Right hindlimb (tissue), 1 donor: Measurements from ENCODE around the gene LMF2.
"Not testable (repeated sequence)": the region's sequence is repeated elsewhere in the genome, so short reads cannot be mapped to it uniquely, and the experiment has no call there.

Experiments used
- DNase-seq: peaks from one replicate; pipeline ENCODE4 v3.0.0-alpha.2; 2018

The LMF2 gene

DNA sequence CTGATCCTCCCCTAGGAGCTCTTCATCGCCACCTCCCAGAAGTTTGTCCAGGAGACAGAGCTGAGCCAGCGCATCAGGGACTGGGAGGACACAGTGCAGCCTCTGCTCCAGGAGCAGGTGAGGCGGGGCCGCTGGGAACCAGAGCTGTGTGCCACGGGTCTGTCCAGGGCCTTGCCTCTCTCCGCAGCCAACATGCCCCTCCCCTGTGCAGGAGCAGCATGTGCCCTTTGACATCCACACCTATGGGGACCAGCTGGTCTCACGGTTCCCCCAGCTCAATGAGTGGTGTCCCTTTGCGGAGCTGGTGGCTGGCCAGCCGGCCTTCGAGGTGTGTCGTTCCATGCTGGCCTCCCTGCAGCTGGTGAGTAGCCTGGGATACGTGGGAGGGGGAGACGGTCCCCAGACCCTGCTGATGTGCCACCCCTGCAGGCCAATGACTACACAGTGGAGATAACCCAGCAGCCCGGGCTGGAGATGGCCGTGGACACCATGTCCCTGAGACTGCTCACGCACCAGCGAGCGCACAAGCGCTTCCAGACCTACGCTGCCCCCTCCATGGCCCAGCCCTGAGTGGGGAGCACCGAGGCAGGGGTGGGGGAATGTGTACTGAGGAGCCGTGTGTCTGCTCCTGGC is 15.4 kb upstream of the LMF2 start:
- peak; percentile 21 for DNase-seq

DNA sequence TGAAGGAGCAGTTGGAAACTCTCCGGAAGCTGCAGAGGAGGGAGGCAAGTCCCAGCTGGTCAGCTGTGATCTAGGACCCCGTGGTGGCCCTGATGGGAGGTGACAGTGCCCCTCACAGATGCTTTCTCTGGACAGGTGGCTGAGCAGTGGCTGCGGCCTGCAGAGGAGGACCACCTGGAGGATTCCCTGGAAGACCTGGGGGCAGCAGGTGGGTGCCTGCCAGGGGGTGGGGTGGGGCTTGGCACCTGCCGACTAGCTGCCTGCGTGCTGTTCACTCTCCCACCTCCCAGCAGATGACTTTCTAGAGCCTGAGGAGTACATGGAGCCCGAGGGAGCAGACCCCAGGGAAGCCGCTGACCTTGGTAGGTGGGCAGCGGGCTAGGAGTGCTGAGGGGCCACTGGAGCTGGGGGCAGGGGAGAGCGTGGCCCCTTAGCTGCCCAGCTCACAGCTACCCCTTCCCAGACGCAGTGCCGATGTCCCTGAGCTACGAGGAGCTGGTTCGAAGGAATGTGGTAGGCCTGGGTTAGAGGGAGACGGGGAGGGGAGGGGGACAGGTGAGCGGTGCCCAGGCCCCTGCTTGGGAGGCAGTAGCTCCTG is 14.8 kb upstream of the LMF2 start:
- DNase-seq = peak; percentile 25

DNA sequence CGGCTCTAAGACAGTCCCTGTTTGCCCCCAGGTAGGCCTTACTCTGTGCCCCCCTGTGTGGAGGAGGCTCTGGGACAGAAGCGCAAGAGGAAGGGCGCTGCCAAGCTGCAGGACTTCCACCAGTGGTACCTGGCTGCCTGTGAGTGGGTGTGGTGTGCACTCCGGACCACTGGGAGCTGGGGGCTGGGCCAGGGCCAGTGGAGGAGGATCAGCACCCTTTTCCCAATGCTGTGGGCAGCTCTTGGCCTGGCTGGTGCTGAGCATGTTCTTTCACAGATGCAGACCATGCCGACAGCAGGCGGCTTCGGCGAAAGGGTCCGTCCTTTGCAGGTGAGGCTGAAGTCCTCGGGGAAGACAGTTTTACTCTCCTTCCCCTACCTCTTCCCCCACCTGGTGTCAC is 14.2 kb upstream of the LMF2 start:
- DNase-seq = no peak

DNA sequence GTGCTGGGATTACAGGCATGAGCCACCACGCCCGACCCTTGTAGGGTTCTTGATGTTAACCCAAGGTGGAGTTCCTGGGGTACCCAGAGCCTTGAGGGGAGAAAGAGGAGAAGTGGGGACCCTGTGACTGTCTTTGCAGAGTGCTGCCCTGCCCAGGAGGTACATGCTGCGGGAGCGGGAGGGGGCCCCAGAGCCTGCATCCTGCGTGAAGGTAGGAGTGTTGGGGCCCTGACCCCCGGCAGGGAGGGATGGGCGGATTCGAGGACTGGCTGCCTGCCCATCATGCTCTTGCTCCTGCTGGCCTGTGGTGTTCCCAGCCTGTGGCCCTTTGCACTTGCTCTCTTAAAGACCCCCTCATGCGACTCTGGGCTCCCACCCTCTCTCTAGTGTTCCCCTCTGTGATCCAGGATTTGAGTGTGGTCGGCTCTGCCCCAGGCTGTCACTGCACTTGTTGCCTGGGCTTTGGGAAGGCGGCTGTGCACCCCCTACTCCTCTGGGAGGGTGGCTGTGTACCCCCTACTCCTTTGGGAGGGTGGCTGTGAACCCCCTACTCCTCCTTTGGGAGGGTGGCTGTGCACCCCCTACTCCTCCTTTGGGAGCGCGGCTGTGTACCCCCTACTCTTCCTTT is 13.4 kb upstream of the LMF2 start:
- no peak for DNase-seq

DNA sequence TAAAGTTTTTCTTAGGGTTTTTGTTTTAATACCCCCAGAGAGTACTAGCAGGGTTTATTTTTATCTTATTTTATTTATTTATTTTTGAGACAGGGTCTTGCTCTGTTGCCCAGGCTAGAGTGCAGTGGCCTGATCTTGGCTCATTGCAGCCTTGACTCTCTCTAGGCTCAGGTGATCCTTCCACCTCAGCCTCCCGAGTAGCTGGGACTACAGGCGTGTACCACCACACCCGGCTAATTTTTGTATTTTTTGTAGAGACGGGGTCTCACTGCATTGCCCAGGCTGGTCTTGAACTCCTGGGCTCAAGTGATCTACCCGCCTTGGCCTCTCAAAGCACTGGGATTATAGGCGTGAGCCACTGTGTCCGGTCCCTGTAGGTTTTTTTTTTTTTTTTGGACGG is 12.7 kb upstream of the LMF2 start:
- DNase-seq = not testable (repeated sequence)

DNA sequence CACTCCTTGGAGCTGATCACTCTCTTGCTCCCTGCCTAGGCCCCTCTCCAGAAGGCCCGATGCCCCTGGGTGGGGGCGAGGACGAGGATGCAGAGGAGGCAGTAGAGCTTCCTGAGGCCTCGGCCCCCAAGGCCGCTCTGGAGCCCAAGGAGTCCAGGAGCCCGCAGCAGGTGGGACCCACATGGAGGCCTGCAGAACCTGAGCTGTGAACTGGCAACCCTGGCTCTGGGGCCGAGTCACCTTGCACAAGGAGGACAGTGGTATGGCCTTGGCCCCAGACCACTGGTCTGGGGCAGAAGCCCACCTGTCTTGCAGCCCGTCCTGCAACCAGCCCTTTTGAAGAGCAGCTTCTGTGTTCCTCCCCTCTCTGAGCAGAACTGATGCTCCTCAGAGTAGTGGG is 11.6 kb upstream of the LMF2 start:
- DNase-seq = no peak

DNA sequence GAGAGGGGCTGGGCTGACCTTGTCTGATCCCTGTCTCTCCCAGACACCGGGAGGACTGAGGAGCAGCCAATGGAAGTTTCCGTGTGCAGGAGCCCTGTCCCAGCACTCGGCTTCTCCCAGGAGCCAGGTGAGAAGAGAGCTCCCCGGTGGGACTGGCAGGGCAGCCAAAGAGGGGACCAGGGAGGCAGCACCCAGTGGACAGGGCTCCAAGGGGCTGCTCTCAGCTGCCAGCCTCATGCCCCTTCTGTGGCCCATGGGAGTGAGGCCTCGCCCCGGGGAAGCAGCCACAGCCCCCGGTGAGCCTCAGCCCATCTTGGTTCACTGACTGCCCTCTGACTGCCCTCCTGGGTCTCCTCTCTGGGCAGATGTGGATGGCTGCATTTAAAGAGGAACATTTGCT is 11.1 kb upstream of the LMF2 start:
- no peak for DNase-seq

DNA sequence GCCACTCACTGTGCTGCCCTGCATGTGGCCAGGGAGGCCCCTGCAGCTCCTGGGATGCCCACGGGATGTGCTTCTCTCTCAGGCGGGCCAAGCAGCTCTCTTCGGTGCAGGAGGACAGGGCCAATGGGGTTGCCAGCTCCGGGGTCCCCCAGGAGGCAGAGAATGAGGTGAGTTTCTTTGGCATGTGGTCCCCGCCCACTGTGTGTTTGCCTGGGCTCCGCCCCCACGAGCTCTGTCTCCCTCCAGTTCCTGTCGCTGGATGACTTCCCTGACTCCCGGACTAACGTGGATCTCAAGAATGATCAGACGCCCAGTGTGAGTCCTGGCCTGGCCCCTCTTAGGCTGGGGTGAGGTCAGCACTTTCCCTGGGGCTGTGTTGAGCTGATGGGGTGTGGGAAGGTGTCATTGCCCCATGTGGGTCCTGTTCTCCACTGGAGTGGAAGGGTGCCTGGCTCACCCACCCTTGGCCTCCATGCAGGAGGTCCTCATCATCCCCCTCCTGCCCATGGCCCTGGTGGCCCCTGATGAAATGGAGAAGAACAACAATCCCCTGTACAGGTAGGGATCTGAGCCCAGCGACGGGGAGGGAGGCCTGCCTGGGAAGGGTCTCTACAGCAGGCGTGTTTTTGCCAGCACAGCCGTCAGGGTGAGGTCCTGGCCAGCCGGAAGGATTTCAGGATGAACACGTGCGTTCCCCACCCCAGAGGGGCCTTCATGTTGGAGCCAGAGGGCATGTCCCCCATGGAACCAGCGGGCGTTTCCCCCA is 10.2 kb upstream of the LMF2 start:
- DNase-seq = no peak

DNA sequence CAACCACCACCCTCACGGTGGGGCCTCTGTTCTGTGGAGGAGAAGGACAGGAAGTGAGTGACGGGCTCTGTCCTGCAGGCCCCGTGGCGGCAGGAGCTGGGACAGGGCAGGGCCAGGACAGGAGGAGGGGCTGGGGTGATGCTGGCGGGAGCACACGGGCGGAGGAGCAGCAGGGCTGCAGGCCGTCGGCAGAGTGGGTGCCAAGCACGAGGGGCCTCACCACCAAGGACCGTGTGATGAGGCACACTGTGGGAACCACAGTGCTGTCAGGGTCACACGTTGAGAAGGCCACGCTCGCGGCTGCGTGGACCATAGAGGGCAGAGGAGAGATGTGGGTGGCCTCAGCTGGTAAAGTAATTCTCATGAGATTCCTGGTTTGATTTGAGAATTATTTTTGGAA is 9.4 kb upstream of the LMF2 start:
- no peak for DNase-seq

DNA sequence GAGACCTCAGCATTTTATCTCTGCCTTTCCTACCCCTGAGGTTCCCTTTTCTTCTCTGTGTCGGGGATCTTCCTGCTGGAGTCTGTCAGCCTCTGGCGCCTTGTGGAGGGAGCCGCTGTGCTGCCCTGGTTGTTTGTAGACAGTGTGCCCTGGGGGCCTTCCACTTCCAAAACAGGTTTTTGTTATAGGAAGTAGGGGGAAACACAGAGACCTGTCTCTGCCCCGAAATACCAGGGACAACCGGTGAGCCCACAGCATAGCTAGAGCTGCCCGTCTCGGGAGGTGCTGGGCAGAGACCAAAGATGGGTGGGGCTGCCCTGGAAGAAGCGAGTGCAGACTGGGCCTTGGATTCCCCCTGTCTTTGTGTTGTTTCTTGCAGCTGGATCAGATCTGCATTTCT is 8.6 kb upstream of the LMF2 start:
- no peak for DNase-seq

DNA sequence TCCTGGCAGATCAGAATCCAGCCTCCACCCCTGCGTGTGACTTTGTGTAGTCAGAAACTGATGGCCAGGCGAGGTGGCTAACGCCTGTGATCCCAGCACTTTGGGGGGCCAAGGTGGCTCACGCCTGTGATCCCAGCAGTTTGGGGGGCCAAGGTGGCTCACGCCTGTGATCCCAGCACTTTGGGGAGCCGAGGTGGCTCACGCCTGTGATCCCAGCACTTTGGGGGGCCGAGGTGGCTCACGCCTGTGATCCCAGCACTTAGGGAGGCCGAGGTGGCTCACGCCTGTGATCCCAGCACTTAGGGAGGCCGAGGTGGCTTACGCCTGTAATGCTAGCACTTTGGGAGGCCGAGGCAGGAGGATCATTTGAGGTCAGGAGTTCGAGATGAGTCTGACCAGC is 5.7 kb upstream of the LMF2 start:
- no peak for DNase-seq

DNA sequence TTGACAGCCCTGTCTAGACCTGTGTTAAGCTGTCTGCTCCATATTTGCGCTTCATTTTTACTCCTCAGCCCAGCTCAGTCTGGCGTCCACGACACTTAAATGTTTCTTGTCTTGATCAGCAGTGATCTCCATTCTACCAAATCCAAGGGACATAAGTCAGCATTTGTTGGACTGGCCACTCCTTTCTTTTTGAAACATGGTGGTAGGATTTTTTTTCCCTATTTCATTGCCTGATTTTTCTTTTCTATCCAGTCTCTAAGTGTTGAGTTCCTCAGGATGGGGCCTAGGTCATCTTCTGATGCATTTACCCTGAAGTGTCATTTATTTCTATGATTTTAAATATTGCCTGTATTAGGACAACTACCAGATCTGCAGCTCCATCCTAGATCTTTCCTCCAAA is 1.4 kb upstream of the LMF2 start:
- no peak for DNase-seq

DNA sequence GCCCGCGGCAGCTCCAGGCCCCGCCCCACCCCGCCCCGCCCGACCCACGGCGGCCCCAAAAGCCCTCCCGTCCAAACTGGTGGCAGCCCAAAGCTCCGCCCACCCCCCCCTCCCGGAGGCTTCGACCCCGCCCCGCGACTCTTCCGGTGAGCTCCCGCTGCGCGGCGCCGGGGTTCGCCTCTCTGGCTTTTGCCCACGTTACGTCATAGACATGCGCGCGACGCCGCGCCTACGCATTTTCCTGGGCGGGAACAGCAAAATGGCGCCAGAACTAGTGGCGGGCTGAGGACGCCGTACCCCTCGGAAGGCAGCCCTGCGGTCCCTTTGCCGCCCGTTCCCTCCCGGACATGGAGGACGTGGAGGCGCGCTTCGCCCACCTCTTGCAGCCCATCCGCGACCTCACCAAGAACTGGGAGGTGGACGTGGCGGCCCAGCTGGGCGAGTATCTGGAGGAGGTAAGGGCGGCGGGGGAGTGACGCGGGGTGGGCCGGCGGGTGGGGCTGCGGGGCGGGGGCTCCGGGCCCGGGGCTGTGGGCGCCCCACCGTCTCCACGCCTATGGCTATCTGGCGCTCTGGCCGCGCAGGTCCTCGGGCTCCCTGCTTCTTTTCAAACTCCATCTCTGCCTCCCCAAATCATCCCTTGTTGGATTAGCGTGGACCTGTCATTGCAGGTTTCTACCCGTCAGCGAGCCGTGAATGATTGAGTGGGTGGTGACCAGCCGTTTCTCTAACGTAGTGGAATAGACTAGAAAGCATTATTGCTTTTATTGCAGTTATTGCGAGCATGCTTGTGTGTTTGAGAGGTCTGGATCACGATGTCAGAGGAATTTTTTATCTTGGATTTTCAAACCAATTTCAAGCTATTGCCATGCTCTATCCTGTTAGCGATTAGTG is 736 bp upstream of the LMF2 start, which contains the start of gene NCAPH2:
TSS of gene NCAPH2 (plus strand) at position 234 of the 894 bp plus-strand sequence. CDS start at position 348, 114 bp downstream.
- peak; percentile 98 for DNase-seq

DNA sequence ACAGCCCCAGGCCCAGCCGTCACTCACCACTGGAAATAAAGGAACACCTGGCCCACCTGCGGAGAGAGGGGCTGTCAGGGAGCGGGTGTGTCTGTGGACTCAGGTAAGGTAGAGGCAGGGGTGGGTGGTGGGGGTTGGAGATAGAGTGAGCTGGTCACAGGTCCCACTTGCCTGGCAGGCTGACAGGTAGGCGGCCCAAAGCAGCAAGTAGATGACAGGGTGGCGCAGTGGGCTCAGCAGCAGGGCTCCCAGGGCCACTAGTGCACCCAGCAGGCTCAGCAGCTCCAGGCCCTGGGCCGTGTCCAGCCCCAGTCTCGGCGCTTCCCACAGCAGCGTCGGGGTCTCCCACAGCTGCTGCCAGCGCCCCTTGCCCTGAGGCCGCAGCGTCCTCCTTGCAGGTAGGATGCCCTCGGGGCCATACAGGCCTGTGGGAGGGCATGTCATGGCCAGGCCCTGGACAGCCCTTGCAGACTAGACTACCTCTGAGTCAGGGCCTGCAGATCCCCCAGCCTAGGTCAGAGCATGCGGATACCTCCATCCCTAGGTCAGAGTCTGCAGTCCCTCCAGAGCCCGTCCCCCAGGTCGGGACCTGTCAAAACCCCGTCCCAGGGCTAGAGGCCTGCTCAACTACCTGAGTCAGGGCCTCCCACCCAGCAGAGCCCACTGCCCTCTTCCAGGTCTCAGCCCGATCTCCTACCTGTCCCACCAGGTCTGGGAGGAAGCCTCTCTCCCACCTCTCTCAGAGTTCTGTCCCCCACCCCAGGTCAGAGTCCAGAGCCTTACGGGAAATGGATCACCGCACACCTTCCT is 686 bp downstream of the LMF2 start:
- no peak for DNase-seq

DNA sequence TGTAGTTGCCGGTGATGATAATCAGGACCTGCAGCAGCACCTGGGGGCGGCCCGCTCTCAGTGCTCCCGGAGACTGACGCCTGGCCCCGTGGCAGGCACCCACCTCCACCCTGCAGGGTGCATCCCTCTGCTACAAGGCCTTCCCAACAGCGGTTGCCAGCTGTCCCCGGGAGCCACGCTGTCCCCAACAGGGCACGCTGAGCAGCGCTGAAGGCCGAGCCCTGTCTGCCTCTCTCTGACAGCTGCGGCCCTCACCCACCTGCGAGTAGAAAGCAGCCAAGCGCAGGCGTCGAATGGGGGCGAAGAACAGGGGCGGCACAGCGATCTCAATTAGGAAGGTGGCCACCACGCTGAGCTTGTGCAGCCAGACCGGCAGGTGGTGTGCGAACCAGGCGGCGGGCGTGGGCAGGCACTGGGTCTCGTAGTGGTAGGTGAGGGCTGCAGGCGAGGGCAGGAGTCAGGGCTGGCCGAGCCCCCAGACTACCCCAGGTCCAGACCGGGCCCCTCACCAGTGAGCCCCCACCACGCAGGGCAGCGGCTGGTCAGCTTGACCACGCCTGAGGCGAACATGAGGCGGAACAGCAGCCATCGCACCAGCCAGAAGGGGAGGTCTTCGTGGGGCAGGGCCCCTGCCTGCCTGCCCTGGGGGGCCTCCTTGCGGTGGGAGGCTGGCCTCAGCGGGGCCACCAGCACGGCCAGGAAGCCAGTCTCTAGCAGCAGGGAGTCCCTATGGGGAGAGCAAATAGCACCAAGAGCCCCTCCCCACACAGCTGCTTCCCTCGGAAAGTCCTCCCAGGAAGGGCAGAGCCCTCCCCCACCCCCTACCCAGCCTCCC is 1.5 kb downstream of the LMF2 start:
- no peak for DNase-seq

DNA sequence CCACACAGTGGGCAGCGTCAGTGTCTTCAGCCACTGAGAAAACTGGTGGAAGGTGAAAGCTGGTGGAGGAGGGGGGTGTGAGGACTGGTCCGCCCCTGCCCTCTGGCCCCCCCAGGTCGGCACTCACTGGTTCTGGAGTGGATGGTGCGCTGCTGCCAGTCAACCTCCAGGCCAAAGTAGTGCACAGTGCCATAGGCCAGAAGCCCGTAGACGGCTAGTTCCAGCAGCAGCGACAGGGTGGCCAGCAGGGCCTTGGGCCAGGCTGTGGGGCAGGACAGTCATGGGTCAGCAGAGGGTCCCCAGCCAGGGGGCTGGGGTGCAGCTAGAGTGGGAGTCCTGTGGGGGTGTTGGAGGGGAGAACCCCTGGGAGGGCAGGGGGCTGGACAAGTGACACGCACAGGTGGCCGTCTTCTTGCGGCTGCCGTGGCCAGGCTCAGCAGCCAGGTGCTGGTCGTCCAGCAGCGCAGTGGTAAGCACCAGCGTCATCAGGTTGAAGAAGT is 2.2 kb downstream of the LMF2 start:
- no peak for DNase-seq

DNA sequence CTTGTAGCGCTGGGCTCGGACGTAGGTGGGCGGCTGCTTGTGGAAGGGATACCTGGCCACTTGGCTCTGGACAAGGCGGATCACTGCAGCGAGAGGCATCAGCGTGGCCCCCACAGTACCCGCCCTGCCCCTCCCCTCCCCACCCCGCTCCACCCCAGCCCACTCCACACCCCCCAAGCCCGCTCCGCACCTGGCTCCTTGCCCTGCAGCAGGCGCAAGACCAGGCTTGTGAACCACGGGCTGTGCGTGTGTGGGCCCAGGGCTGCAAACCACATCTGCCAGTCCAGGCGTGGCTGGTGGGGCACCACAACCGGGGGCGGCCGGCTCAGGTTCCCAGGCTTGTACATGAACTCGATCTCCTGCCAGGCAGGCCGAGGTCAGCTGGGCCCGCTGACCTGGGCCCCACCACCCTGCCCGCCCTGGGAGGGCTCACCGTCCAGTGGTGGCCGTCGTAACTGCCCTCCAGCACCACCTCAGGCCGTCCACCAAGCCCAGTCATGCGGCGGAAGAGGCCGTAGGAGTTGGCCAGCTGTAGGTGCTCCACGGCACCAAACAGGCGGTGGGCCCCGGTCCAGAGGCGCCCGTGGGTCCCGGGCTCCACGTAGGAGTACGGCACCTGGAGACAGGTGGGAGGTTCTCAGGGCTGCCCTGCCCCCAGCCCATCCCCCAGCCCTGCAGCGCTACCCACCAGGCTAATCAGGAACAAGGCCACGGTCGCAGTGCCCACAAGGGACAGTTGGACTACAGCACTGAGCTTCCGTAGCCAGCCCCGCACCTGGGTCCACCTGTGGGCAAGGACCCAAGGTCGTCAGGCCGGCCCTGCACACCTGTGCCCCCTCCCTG is 2.9 kb downstream of the LMF2 start:
- no peak for DNase-seq

DNA sequence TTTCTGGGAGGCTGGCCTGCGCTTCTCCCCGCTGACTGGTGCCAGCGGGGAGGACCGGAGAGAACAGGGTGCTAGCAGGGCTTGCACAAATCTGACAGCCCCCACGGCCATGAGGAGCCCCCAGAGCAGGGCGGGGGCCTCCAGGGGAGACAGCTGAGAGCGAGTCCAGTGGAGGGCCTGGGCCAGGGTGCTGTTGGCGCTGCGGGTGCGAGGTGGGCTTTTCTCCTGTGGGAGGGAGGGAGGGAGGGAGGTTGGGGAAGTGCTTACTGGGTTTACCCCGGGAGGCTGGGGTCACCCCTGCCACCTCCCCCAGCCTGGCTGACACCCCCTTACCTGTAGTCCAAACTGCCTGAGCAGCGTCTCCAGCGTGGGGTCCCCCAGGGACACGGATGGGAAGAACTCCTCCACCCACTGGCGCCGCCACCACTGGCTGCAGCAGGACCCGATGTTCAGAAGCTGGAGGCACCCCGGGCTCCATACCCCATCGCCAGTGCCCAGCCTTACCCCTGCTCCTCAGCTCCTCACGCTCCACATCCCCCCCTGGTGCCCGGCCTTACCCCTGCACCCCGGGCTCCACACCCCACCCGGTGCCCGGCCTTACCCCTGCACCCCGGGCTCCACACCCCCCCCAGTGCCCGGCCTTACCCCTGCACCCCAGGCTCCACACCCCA is 3.9 kb downstream of the LMF2 start:
- DNase-seq = no peak
